T-helper 17 cell (primary cell): Measurements from ENCODE around the gene CHI3L1. TPM values are rescaled to one million over a fixed set of nuclear protein-coding genes. Genes with fewer than 3 reads are reported as not detected.

Experiments used
- ATAC-seq: fragments of 150-1000 bp; cut with Tn5 transposase; 2 replicates; pipeline ENCODE4 v1.10.0; 2021; ENCODE audit warnings: mild to moderate bottlenecking, moderate library complexity
- DNase-seq, 3 donors: peaks; one replicate each; pipeline versions ENCODE4 v3.0.0 to v3.0.0-alpha.2; 2020 to 2021
- H3K9me3 ChIP-seq: one replicate; pipeline ENCODE4 v1.7.0; 2013; ENCODE audit warnings: low read length, mild to moderate bottlenecking; ENCODE audit not compliant: control insufficient read depth, poor library complexity, severe bottlenecking
- H3K27ac Mint-ChIP-seq: one replicate; pipeline ENCODE4 v1.8.0; 2022; ENCODE audit warnings: mild to moderate bottlenecking, moderate library complexity, mixed read lengths
- H3K27me3 Mint-ChIP-seq: one replicate; pipeline ENCODE4 v1.8.0; 2022; ENCODE audit warnings: mixed read lengths
- H3K36me3 Mint-ChIP-seq: one replicate; pipeline ENCODE4 v1.8.0; 2022; ENCODE audit warnings: low read depth, mixed read lengths
- H3K4me1 Mint-ChIP-seq: one replicate; pipeline ENCODE4 v1.8.0; 2022; ENCODE audit warnings: mild to moderate bottlenecking, mixed read lengths
- H3K4me3 Mint-ChIP-seq: one replicate; pipeline ENCODE4 v1.8.0; 2022; ENCODE audit warnings: mild to moderate bottlenecking, moderate library complexity, mixed read lengths
- total RNA-seq, 4 donors: library from RNA in 2 of 4; stranded (reverse) in 2 of 4; gene quantifications; one replicate each; pipeline ENCODE4 v1.2.3 and lab custom pipeline; 2022 to 2026

CHI3L1 gene
- total RNA-seq, 2 donors from 2014 or later, result not detected

DNA sequence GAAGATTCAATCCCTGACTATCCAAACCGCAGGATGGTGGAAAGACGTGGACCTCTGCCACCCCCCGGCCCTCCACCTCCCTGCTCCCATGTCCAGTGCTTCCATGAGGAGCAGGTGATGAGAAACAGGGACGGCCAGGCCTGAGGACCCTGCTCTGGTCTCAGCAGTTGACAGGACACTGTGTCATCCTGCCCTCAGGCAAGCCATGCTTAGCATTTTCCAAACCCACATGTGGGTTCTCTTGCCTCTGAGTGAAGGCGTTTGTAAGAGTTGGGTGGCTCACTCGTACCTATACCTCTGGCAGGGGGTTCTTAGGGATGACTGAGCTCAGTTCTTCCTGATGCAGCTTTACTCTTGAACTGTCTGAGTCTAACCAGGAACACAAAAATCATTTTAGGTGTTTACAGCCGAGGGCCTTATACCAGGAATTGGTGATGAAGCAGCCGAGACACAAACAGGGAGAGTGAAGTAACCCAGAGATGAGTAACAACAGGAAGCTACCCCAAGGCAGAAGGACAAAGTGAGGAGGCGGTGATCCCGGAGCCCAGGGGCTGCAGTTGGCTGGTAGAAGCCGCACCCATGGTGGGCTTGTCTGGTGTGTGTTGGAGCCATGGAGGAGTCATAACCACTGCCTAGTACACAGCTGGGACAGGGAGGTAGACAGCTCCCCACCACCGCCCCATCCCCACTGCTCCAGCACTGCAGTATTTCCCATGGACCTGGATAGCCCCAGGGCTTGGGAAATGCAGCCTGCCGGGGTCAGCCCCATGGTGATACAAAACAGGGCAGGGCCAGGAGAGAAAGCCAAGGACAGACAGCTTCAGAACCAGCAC lies 32.3 kb downstream of the CHI3L1 start:
- no peak overlapping the region for H3K27ac Mint-ChIP-seq
- no peak for ATAC-seq

DNA sequence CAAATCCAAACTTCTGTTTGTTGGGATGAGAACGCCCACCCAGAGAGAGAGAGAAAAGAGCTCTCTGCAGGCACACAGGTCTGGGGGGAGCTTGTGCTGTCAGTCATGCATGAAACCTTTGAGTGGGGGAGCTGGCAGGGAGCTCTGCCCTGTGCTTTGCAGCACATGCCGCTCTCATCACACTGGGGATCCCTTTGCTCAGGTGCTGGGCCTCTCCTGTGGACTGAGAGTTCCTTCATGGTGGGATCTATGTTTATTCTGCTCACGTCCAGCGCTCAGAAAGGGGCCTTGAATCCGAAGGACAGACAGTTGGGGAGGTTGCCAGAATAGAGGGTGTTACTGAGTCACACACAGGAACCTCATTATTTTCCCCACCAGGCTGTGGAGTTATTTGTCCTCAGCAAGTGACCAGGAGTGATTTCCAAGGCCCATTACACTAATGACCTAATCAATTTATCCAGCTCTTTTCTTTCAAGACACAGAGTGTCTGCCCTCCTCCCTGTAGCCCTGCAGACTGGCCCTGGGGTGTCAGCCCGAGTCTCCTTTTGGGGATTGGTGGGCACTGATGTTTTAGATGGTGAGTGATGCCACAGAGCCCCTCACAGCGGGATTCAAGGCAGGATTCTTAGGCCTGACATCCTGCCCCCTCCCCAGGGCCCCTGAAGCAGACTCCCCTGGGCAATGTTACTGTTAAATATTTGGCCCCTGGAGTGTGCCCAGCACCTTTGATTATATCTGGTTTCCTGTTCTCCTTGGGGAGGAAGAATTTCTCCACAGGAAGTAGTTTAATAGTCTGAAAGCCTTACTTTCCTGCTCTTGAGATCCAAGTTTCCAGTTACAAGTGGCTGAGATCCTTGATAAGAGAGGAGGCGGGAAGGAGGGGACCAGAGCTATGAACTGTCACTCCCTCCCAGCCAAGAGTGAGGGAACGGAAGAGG lies 33.2 kb downstream of the CHI3L1 start:
- Mint-ChIP-seq H3K27me3 (peaks cover 40% of the 10 kb centered on the region), H3K4me1 (no peaks in the 10 kb centered on the region), H3K27ac (no peak overlapping the region), H3K4me3 (no peak overlapping the region), H3K36me3 (no peaks in the 10 kb centered on the region)
- no peak for DNase-seq
- ATAC-seq, result no peak
- H3K9me3 ChIP-seq, result no peaks in the 10 kb centered on the region

More for the DNA sequence above, 32.3 kb downstream of the CHI3L1 start:
- no peaks in the 10 kb centered on the region for H3K9me3 ChIP-seq
- Mint-ChIP-seq H3K36me3 (no peaks in the 10 kb centered on the region), H3K4me1 (no peaks in the 10 kb centered on the region), H3K4me3 (no peak overlapping the region), H3K27me3 (peaks cover 39% of the 10 kb centered on the region)
- DNase-seq, result no peak

DNA sequence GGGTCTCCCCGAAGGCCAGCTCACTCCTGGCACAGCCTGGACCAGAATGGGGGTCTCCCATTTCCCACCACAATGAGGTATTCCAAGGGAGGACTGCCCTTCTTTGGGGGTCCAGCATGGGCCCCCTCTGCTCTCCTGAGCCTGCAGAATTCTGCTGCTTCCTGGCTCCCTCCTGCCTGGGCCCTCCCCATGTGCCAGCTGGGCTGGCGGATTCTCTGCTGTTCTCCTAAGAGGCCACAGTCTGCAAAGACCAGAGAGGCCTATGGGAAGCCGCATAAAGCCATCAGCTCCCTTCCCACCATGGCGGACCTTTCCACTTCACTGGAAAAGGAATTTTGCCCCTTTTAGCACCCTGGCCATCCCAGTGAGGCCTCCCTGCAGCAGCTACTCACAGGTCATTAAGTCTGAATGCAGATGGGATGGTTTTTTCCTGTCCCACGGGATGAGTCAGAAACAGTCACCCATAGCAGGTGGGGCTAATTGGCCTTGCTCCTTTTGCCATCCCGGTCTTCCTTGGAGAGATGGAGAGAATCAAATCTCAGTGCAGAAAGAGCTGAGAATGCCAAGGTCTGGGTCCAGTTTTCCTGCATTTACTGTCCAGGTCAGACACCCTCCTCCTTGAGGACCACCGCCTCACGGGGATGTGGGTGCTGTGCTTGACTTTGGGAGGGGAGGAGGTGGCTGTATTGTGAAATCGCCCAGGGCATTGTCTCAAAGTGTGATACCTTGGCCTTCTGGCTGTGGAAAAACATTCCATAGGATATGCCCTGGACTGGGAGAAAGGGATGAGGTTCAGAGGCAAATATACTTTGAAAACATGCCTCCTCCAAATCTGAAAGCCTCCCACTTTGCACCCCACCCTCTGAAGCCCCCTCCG lies 34.1 kb downstream of the CHI3L1 start:
- Mint-ChIP-seq H3K36me3 (no peaks in the 10 kb centered on the region), H3K27ac (no peak overlapping the region), H3K4me1 (no peaks in the 10 kb centered on the region), H3K27me3 (peaks cover 40% of the 10 kb centered on the region), H3K4me3 (no peak overlapping the region)
- ATAC-seq (no peak), DNase-seq (no peak)
- no peaks in the 10 kb centered on the region for H3K9me3 ChIP-seq

DNA sequence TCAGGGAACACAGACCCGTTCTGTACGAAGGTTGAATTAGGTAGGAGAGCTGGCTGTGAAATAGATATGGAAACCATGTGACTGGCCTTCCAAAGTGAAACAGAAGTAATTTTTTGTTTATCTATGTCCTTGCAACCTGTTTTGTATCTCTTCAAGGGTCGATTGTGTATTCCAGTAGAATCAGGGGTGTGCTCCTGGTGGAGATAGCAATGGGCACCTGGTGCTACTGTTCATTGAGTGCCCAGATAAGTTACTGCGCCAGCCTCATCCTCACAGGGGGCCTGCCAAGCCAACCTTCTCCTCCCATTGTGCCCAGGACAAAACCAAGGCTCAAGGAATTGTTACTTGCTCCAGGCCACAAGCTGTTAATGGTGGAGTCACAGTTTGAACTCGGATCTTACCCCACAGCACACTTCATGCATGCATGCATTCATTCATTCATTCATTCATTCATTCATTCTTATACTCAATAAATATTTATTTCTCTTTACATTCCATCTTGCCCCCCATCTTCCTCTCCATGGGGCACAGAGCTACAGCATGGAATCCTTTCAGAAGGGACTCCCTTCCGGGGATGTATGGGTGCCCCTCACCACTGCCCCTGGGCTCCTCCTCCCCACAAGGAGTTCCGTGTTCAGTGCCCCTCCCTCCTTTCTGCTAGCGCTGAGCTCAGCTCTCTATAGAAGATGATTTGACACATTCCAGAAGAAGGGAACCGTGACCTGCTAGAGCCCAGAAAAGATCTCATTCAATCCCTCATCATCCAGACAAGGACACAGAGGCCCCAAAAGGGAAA lies 34.9 kb downstream of the CHI3L1 start:
- H3K9me3 ChIP-seq, result no peaks in the 10 kb centered on the region
- DNase-seq, result no peak
- H3K4me1 Mint-ChIP-seq, result no peaks in the 10 kb centered on the region
- no peak overlapping the region for H3K4me3 Mint-ChIP-seq
- no peaks in the 10 kb centered on the region for H3K36me3 Mint-ChIP-seq
- peaks cover 40% of the 10 kb centered on the region for H3K27me3 Mint-ChIP-seq
- no peak for ATAC-seq
- no peak overlapping the region for H3K27ac Mint-ChIP-seq

DNA sequence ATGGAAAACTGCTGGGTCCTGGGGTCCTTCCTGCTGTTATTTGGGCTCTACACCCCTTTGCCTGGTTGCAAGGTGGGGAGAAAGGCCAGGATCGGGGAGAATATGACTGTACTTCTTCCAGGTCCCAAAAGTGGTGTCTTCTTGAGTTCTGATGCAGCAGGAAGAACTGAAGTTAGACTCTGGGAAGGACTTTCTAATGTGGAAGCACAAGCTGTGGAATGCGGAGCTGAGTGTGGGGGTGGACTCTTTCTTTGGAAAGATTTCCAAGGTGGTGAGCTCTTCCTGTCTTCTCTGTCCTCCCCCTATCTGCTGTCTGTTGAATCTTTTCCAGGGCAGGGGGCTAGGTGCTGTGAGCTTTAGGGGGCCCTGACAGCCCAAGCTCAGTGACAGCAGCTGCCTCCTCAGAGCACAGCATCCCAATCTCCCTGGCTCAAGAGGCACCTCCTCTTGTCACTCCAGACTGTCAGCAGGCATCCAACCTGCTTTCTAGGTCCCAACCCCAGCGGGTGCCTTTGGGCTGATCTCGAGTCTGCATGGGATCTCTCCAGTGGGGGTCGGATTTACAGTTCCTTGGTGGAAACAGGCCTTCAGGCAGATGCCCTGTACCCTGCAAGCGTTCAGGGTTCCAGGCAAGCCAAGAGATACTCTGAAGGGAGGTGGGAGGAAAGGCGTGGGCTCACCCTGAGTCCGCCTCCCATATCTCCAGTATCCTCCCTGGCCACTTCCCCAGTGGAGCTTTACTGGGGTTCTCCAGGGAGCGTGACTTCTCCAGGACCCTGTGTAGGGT lies 35.8 kb downstream of the CHI3L1 start:
- H3K4me1 Mint-ChIP-seq, result no peaks in the 10 kb centered on the region
- H3K27ac Mint-ChIP-seq, result no peak overlapping the region
- ATAC-seq, result no peak
- H3K27me3 Mint-ChIP-seq, result peaks cover 35% of the 10 kb centered on the region
- H3K9me3 ChIP-seq, result no peaks in the 10 kb centered on the region
- H3K36me3 Mint-ChIP-seq, result no peaks in the 10 kb centered on the region
- H3K4me3 Mint-ChIP-seq, result no peak overlapping the region
- no peak for DNase-seq

DNA sequence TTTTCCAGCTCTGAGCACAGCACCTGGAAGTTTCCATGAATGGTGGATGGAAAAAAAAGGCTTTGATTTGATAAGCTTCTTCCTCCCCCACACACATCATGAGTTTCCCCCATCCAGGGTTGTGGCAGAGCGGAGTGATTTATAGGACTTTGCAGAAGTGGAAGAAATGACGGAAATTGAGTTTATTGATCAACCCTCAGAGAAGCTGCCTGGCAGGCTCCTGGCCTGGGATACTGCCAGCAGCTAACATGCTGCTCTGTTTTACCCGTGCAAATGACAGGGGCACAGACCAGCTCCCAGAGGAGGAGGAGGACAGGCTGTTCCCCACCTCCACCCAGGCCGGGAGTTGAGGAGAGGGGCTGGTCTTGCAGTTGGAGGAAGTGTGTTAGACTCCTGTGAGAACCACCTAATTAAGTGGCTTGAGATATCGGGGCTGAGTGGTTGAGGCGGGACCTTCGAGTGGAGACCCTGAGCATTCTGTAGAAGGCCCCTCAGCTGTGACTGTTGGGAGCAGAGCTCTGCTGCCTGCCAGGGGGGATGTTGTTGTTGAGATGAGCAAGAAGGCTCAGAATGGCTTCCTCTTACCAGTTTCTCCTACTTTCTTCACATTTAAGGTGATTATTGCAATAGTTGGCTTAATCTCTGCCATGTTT lies 37.2 kb downstream of the CHI3L1 start:
- H3K4me3 Mint-ChIP-seq, result no peak overlapping the region
- no peaks in the 10 kb centered on the region for H3K9me3 ChIP-seq
- no peak overlapping the region for H3K27ac Mint-ChIP-seq
- no peaks in the 10 kb centered on the region for H3K4me1 Mint-ChIP-seq
- peaks cover 28% of the 10 kb centered on the region for H3K27me3 Mint-ChIP-seq
- DNase-seq, result no peak
- no peaks in the 10 kb centered on the region for H3K36me3 Mint-ChIP-seq
- ATAC-seq, result no peak

DNA sequence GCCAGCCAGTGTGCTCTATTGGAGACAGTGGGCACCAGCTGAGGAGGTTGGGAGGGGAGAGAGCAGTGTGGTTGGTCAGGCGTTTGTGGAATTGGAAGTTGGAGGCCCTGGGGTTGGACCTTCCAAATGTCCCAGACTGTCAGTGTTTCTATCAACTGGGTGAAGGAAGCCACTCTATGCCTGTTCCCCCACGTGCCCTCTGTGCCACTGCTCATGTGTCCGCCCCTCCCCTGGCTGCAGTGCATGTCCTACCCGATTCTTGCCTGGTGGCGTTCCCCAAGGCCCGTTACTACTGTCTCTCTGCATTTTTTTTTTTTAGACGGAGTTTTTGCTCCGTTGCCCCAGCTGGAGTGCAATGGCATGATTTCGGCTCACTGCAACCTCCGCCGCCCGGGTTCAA lies 37.9 kb downstream of the CHI3L1 start:
- ATAC-seq (no peak), DNase-seq (no peak)
- Mint-ChIP-seq H3K4me3 (no peak overlapping the region), H3K27me3 (peaks cover 25% of the 10 kb centered on the region), H3K27ac (no peak overlapping the region), H3K36me3 (no peaks in the 10 kb centered on the region), H3K4me1 (no peaks in the 10 kb centered on the region)
- H3K9me3 ChIP-seq, result no peaks in the 10 kb centered on the region

DNA sequence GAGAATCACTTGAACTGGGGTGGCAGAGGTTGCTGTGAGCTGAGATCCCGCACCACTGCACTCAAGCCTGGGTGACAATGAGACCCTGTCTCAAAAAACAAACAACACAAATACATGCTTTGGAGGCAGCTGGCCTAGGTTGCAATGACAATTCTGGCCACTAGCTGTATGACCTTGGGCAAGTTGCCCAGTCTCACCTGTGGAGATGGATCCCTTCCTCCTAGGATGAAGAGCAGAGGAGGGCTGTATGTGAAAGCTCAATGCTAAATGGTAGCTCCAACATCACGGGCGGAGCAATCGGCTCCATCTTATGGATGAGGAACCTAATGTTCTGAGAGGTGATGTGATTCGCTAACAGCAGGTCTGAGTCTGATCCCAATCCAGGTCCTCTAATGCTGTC lies 38.4 kb downstream of the CHI3L1 start:
- Mint-ChIP-seq H3K36me3 (no peaks in the 10 kb centered on the region), H3K4me3 (no peak overlapping the region), H3K27me3 (peaks cover 26% of the 10 kb centered on the region), H3K4me1 (no peaks in the 10 kb centered on the region), H3K27ac (no peak overlapping the region)
- DNase-seq (no peak), ATAC-seq (no peak)
- H3K9me3 ChIP-seq, result no peaks in the 10 kb centered on the region

DNA sequence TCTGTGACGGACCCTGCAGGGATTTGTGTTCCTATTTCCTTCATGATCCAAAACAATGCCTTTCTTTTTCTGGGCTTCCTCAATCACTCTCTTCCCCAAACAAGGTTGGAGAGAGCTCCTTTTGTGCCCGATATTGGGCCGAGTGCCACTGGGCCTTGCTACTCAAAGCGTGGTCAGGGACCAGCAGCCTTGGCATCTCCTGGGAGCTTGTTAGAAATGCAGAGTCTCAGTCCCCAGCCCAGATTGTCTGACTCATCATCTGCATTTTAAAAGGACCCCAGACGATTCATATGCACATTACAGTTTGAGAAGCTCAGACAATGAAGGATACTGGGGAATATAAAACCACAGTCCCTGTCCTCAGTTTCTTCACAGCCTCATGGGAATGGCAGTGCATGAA lies 39.1 kb downstream of the CHI3L1 start:
- H3K27me3 Mint-ChIP-seq, result peaks cover 22% of the 10 kb centered on the region
- no peak overlapping the region for H3K27ac Mint-ChIP-seq
- H3K36me3 Mint-ChIP-seq, result no peaks in the 10 kb centered on the region
- no peaks in the 10 kb centered on the region for H3K4me1 Mint-ChIP-seq
- DNase-seq (no peak), ATAC-seq (no peak)
- H3K9me3 ChIP-seq, result no peaks in the 10 kb centered on the region
- no peak overlapping the region for H3K4me3 Mint-ChIP-seq

DNA sequence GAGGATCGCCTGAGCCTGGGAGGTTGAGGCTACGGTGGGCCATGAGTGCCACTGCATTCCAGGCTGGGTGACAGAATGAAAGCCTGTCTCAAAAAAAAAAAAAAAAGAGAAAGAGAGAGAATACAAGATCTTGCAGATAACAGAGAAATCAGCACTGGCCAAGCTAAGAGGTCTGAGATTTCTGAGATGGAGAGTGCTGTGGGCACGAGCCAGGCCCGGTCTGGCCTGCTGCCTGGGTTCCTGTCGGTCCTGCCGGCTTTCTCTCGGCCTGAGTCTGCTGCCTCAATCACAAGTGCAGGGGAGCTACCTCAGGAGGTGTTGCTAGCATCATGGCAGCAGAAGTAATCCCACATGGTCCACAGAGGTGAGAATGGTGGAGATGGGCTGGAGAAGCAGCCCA lies 40.0 kb downstream of the CHI3L1 start:
- Mint-ChIP-seq H3K4me1 (no peaks in the 10 kb centered on the region), H3K27me3 (peaks cover 22% of the 10 kb centered on the region), H3K27ac (no peak overlapping the region), H3K36me3 (no peaks in the 10 kb centered on the region), H3K4me3 (no peak overlapping the region)
- ATAC-seq (no peak), DNase-seq (no peak)
- H3K9me3 ChIP-seq, result no peaks in the 10 kb centered on the region

DNA sequence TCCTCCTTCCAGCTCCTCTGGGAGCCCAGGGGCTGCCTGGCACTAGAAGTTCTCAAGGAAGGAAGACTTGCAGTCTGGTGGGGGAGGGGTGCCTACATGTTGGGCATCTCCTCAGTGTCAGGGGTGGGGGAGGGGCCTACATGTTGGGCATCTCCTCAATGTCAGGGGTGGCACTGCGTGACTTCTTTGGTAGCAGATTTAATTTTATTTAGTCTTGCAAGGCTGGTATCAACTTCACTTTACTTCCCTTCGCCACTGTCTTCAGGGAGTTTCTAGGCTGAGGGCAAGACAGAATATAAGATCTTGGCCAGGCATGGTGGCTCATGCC lies 40.5 kb downstream of the CHI3L1 start:
- Mint-ChIP-seq H3K4me3 (no peak overlapping the region), H3K27me3 (peaks cover 19% of the 10 kb centered on the region), H3K4me1 (no peaks in the 10 kb centered on the region), H3K27ac (no peak overlapping the region), H3K36me3 (no peaks in the 10 kb centered on the region)
- DNase-seq, result no peak
- H3K9me3 ChIP-seq, result no peaks in the 10 kb centered on the region
- ATAC-seq, result no peak
